ENCODE data around the gene NUCKS1.

Gene NUCKS1

GRCh38 chr1:205770618-205771017 lies 20.6 kb upstream of the NUCKS1 start:
- TF ChIP-seq ZFP30 (CRISPR knock-in tag; IDR thresholded peaks at IDR 0.05) (no peak), RARB (CRISPR knock-in tag; IDR thresholded peaks at IDR 0.05) (no peak), ZNF70 (CRISPR knock-in tag; IDR thresholded peaks at IDR 0.05) (no peak), ARNTL (CRISPR knock-in tag; IDR thresholded peaks at IDR 0.05; ENCODE audit: borderline replicate concordance, low read depth) (no peak), TCF4 (CRISPR knock-in tag; IDR thresholded peaks at IDR 0.05; ENCODE audit: borderline replicate concordance) (no peak)
- TF ChIP-seq, protein P1, sequence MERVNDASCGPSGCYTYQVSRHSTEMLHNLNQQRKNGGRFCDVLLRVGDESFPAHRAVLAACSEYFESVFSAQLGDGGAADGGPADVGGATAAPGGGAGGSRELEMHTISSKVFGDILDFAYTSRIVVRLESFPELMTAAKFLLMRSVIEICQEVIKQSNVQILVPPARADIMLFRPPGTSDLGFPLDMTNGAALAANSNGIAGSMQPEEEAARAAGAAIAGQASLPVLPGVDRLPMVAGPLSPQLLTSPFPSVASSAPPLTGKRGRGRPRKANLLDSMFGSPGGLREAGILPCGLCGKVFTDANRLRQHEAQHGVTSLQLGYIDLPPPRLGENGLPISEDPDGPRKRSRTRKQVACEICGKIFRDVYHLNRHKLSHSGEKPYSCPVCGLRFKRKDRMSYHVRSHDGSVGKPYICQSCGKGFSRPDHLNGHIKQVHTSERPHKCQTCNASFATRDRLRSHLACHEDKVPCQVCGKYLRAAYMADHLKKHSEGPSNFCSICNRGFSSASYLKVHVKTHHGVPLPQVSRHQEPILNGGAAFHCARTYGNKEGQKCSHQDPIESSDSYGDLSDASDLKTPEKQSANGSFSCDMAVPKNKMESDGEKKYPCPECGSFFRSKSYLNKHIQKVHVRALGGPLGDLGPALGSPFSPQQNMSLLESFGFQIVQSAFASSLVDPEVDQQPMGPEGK (CRISPR knock-in tag; IDR thresholded peaks at IDR 0.05; ENCODE audit: borderline replicate concordance): no peak
- no peak for ATAC-seq

DNA sequence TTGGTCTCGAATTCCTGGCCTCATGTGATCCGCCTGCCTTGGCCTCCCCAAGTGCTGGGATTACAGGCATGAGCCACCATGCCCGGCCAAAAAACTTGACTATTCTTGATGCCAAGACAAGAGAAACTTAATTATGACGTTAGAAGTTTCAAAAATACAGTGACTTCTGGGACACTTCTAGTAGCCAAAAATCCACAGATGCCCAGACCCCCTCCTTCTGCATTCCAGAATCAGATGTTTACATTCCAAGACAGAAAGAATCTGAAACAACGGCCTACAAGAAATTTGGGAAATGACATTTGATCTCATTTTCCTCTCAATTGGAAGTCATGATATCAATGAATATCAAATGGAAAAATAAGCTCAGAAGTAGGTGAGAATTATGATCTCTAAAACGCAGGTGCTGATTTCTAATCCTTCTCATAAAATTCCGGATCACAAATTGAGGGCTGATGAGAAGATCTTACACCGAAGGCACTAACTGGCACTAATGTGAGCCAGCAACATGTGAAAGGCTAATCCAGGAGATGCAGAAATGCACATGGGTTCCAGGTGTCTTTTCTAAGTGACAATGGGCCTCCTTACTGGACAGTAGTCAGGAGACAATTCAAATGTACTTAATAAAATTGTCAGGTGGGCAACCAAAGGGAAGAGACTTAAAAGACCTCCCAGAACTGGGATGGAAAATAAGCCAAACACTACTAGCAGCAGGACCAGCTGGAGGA lies 19.8 kb upstream of the NUCKS1 start:
- no peak for ATAC-seq
- TF ChIP-seq GLIS3 (CRISPR knock-in tag; IDR thresholded peaks at IDR 0.05) (no peak), ZC3H10 (CRISPR knock-in tag; IDR thresholded peaks at IDR 0.05) (no peak), ZNF70 (CRISPR knock-in tag; IDR thresholded peaks at IDR 0.05) (no peak), SNAI2 (CRISPR knock-in tag; IDR thresholded peaks at IDR 0.05) (no peak), ZNF565 (CRISPR knock-in tag; conservative IDR thresholded peaks at IDR 0.05; ENCODE audit: low read depth) (no peak), ZFP30 (CRISPR knock-in tag; IDR thresholded peaks at IDR 0.05) (no peak), ESRRG (CRISPR knock-in tag; IDR thresholded peaks at IDR 0.05) (no peak), ZNF8 (CRISPR knock-in tag; IDR thresholded peaks at IDR 0.05) (no peak), RARB (CRISPR knock-in tag; IDR thresholded peaks at IDR 0.05) (no peak), TCF4 (CRISPR knock-in tag; IDR thresholded peaks at IDR 0.05; ENCODE audit: borderline replicate concordance) (no peak), ZFP3 (CRISPR knock-in tag; IDR thresholded peaks at IDR 0.05) (no peak), ISL1 (CRISPR knock-in tag; IDR thresholded peaks at IDR 0.05) (no peak), ARNTL (CRISPR knock-in tag; IDR thresholded peaks at IDR 0.05; ENCODE audit: borderline replicate concordance, low read depth) (no peak)
- TF ChIP-seq, protein P1 (CRISPR knock-in tag; IDR thresholded peaks at IDR 0.05; ENCODE audit: borderline replicate concordance): no peak
- TF ChIP-seq, protein P2, sequence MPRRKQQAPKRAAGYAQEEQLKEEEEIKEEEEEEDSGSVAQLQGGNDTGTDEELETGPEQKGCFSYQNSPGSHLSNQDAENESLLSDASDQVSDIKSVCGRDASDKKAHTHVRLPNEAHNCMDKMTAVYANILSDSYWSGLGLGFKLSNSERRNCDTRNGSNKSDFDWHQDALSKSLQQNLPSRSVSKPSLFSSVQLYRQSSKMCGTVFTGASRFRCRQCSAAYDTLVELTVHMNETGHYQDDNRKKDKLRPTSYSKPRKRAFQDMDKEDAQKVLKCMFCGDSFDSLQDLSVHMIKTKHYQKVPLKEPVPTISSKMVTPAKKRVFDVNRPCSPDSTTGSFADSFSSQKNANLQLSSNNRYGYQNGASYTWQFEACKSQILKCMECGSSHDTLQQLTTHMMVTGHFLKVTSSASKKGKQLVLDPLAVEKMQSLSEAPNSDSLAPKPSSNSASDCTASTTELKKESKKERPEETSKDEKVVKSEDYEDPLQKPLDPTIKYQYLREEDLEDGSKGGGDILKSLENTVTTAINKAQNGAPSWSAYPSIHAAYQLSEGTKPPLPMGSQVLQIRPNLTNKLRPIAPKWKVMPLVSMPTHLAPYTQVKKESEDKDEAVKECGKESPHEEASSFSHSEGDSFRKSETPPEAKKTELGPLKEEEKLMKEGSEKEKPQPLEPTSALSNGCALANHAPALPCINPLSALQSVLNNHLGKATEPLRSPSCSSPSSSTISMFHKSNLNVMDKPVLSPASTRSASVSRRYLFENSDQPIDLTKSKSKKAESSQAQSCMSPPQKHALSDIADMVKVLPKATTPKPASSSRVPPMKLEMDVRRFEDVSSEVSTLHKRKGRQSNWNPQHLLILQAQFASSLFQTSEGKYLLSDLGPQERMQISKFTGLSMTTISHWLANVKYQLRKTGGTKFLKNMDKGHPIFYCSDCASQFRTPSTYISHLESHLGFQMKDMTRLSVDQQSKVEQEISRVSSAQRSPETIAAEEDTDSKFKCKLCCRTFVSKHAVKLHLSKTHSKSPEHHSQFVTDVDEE (CRISPR knock-in tag; IDR thresholded peaks at IDR 0.05): no peak
- TF ChIP-seq, protein P3, sequence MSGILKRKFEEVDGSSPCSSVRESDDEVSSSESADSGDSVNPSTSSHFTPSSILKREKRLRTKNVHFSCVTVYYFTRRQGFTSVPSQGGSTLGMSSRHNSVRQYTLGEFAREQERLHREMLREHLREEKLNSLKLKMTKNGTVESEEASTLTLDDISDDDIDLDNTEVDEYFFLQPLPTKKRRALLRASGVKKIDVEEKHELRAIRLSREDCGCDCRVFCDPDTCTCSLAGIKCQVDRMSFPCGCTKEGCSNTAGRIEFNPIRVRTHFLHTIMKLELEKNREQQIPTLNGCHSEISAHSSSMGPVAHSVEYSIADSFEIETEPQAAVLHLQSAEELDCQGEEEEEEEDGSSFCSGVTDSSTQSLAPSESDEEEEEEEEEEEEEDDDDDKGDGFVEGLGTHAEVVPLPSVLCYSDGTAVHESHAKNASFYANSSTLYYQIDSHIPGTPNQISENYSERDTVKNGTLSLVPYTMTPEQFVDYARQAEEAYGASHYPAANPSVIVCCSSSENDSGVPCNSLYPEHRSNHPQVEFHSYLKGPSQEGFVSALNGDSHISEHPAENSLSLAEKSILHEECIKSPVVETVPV (CRISPR knock-in tag; IDR thresholded peaks at IDR 0.05): no peak

- ATAC-seq: no peak
- no peak for TF ChIP-seq ZNF8 (CRISPR knock-in tag; IDR thresholded peaks at IDR 0.05)
- TF ChIP-seq ZC3H10 (CRISPR knock-in tag; IDR thresholded peaks at IDR 0.05): no peak
- no peak for TF ChIP-seq POU6F1 (CRISPR knock-in tag; IDR thresholded peaks at IDR 0.05; ENCODE audit: borderline replicate concordance, low read depth)
- TF ChIP-seq OSR1 (CRISPR knock-in tag; IDR thresholded peaks at IDR 0.05): no peak
- TF ChIP-seq, protein P1 (CRISPR knock-in tag; IDR thresholded peaks at IDR 0.05; ENCODE audit: borderline replicate concordance): no peak
- TF ChIP-seq ARNTL (CRISPR knock-in tag; IDR thresholded peaks at IDR 0.05; ENCODE audit: borderline replicate concordance, low read depth): no peak
- no peak for TF ChIP-seq RARB (CRISPR knock-in tag; IDR thresholded peaks at IDR 0.05)
- no peak for TF ChIP-seq ZFP3 (CRISPR knock-in tag; IDR thresholded peaks at IDR 0.05)
- TF ChIP-seq TOX (CRISPR knock-in tag; IDR thresholded peaks at IDR 0.05; ENCODE audit: borderline replicate concordance): no peak
- TF ChIP-seq ZNF565 (CRISPR knock-in tag; conservative IDR thresholded peaks at IDR 0.05; ENCODE audit: low read depth): no peak
- no peak for TF ChIP-seq ESRRG (CRISPR knock-in tag; IDR thresholded peaks at IDR 0.05)
- no peak for TF ChIP-seq ZNF70 (CRISPR knock-in tag; IDR thresholded peaks at IDR 0.05)
- TF ChIP-seq ZFP30 (CRISPR knock-in tag; IDR thresholded peaks at IDR 0.05): no peak
- no peak for TF ChIP-seq BACH2 (CRISPR knock-in tag; IDR thresholded peaks at IDR 0.05; ENCODE audit: borderline replicate concordance)
- TF ChIP-seq GLIS3 (CRISPR knock-in tag; IDR thresholded peaks at IDR 0.05): no peak
- TF ChIP-seq SNAI2 (CRISPR knock-in tag; IDR thresholded peaks at IDR 0.05): no peak
These were observed 17.3 kb upstream of the NUCKS1 start for GRCh38 chr1:205767248-205767647.
